H4 (cell line): ENCODE data around the gene CFHR4. TPM values are rescaled to one million over a fixed set of nuclear protein-coding genes. Genes with fewer than 3 reads are reported as not detected.
"Not testable (repeated sequence)": the region's sequence is repeated elsewhere in the genome, so short reads cannot be mapped to it uniquely, and the experiment has no call there.

ENCODE experiments used
- DNase-seq: peaks from one replicate; pipeline ENCODE4 v3.0.0-alpha.2; 2015; ENCODE audit warnings: low spot score
- total RNA-seq: library from RNA; depleted of rRNA; stranded (reverse); fragments of >200 nt; shearing (Covaris generic); gene quantifications from 2 replicates; pipeline ENCODE4 v1.2.3, GENCODE V29; 2014; rRNA removed

Gene CFHR4
- not detected in 2 replicates for total RNA-seq

DNA sequence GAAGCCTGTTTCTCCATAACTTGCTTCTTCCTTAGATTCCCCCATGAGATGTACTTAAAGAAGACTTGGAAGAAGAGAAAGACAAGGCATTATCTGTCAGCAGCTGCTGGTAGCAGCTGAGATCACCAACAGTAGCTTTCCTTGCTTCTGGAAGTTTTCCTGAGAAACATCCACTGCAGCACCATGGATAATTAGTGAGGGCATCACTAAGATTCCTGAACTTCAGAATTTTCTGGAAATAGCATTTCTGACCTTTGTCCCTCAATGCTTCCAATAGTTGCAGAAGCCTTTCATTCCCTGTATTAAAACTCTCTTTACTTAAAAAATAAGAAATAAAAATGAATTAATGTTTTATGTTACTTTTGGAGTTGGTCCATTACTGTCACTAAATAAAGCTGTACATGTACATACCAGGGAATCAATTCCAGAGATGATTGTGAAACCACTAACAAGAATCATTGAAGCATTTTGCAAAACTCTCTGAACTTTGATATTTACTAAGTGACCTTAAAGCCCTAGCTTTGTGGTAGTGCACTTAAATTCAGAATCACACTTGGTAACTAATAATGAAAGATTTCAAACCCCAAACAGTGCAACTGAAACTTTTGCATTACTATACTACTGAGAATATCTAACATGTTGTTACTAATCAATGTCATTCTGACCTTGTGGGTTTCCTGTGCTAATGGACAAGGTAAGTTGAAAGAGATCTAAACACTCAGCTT, at the start of gene CFHR4:
TSS of gene CFHR4 (plus strand) at position 538 of the 725 bp plus-strand sequence. CDS start at position 637, 99 bp downstream.
- no peak for DNase-seq

- not testable (repeated sequence) for DNase-seq
These were observed 38.0 kb upstream of the CFHR4 start for GRCh38 chr1:196849613-196850492.

DNA sequence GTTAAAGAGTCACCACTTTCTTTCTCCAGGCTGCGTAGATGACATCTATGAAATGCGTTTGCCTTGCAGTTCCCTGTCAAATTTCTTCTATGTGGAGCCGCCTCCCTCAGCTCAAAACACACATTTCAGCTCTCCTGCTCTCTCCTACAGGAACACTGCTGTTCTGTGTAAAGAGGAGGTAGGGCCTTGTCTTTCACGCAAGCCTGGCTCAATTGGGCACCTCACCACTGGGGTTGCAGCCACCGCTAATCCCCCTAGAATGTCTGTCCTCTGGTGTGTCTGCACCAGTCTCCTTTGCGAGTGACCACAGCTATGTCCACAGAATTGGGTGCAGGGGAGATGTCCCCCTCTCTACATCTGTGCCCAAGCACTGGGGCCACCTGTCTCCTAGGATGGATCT, 31.8 kb upstream of the CFHR4 start:
- no peak for DNase-seq

- no peak for DNase-seq
These were observed 30.7 kb upstream of the CFHR4 start for GRCh38 chr1:196857188-196857587.

GRCh38 chr1:196858811-196859210, 29.0 kb upstream of the CFHR4 start:
- DNase-seq, result no peak

- no peak for DNase-seq
These were observed 27.4 kb upstream of the CFHR4 start for GRCh38 chr1:196860323-196860884.

- no peak for DNase-seq
These were observed 26.4 kb upstream of the CFHR4 start for GRCh38 chr1:196861429-196861828.

GRCh38 chr1:196866974-196867373, 20.9 kb upstream of the CFHR4 start:
- DNase-seq, result no peak

DNA sequence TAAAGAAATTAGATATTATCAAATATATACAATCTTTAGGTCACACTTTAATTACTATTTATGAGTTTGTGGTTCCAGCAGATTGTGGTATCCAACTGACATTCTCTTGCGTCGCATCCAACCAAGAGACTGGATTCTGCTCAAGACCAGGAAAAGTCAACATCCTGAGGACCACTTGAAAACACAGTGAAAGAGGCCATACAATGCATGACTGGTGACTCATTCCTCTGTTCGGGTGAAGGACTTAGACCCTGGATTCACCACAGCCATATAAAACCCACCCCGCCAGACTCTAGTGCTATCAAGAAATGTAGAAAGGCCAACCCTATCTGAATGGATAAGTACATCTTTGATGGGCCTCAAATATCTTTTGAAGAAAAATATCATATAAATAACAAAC, 14.5 kb upstream of the CFHR4 start:
- no peak for DNase-seq

- DNase-seq, result no peak
These were observed 11.9 kb upstream of the CFHR4 start for GRCh38 chr1:196875935-196876334.

GRCh38 chr1:196877964-196878363, 9.9 kb upstream of the CFHR4 start:
- DNase-seq, result no peak

DNA sequence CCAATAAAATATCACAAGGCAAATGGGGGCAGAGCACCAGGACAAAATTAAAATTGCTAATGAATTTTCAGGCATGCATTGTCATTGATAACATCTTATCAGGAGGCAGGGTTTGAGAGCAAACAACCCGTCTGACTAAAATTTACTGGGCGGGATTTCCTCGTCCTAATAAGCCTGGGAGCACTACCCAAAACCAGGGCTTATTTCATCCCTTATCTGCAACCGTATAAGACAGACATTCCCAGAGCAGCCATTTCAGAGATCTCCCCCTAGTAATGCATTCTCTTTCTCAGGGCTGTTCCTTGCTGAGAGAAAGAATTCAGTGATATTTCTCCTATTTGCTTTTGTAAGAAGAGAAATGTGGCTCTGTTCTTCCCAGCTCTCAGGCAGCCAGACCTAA, 1.3 kb upstream of the CFHR4 start:
- not testable (repeated sequence) for DNase-seq

GRCh38 chr1:196890668-196891067, 2.8 kb downstream of the CFHR4 start:
- DNase-seq, result no peak

GRCh38 chr1:196891251-196891650, 3.4 kb downstream of the CFHR4 start:
- DNase-seq, result no peak

- no peak for DNase-seq
These were observed 8.5 kb downstream of the CFHR4 start for GRCh38 chr1:196896355-196896754.

DNA sequence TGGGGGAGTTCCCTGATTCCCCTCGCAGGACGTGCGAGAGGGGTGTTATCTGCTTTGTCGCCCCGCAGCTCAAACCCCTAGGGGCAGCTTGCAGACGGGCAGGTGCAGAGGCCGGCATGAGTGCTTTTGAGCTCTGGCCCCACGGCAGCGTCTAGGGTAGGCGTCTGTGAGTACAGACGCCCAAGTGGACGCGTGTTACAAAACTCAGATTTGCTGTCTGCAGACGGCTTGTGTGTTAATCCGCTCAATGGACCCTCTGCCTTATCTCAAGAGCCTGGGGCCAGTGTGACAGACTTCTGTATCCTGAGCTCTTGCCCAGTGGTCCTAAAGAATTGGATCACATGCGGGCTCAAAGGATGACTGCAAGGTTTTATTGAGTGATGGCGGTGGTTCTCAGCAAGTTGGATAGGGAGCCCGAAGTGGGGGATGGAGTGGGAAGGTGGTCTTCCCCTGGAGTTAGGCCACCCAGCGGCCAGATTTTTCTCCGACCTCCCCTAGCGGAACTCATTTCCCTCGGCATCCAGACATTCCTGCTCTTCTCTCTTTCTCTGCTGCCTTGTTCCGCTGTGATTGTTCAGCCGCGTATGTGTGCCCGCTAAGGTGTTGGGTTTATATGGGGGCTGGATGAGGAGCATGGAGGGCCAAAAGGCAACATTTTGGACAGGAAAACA, 9.4 kb downstream of the CFHR4 start:
- no peak for DNase-seq

DNA sequence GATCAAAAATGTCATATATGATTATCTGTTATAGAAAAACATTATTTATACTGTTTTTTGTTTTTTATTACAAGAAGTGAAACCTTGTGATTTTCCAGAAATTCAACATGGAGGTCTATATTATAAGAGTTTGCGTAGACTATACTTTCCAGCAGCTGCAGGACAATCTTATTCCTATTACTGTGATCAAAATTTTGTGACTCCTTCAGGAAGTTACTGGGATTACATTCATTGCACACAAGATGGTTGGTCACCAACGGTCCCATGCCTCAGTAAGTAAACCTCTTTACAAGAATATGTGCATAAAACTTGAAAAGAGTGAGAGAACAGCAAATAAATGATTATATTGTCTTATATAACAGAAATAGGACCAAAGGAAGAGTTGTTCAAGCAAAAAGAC, 14.5 kb downstream of the CFHR4 start:
- DNase-seq, result no peak

DNA sequence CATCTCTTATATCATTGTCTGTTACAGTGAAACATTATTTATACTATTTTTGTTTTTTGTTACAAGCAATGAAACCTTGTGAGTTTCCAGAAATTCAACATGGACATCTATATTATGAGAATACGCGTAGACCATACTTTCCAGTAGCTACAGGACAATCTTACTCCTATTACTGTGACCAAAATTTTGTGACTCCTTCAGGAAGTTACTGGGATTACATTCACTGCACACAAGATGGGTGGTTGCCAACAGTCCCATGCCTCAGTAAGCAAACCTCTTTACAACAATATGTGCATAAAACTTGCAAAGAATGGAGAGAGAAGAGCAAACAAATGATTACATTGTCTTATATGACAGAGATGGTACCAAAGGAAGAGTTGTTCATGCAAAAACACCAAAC, 22.4 kb downstream of the CFHR4 start:
- DNase-seq, result peak; percentile 16

DNA sequence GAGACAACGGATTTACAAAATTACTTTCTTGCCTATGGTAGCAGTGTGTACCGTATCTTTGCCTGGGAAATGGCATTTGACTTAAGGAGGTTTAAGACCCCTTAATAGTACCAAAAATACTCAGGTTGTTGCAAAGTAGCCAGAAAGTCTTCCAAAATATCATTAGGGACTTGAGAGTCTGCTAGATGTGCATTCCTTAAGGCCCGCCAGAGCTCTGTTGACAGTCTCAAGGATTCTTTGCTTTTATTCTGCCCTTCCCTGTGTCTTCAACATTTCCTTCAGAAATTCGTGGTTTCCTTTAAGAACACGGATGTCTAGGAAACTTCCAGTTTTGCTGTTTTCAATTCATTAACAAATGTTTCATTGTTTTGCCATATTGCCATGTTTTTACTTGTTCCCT, 24.4 kb downstream of the CFHR4 start:
- DNase-seq, result not testable (repeated sequence)

GRCh38 chr1:196926839-196927238, 39.0 kb downstream of the CFHR4 start:
- DNase-seq, result not testable (repeated sequence)

GRCh38 chr1:196932853-196933252, 45.0 kb downstream of the CFHR4 start:
- DNase-seq, result not testable (repeated sequence)
